Spleen (tissue), 3 donors: ENCODE results near the gene KCP.

ENCODE experiments used
- POLR2A ChIP-seq, 3 donors: fragments of 450-650 bp; IDR thresholded peaks; one replicate each; pipeline ENCODE4 v1.5.1; 2017; ENCODE audit warnings: antibody characterized with exemption in 3 of 3, mild to moderate bottlenecking in 1 of 3
- POLR2AphosphoS5 ChIP-seq, 3 donors: sonication (generic); formaldehyde crosslinking; IDR thresholded peaks; one replicate each; pipeline ENCODE4 v1.5.1; 2017; ENCODE audit warnings: antibody characterized with exemption in 3 of 3

DNA sequence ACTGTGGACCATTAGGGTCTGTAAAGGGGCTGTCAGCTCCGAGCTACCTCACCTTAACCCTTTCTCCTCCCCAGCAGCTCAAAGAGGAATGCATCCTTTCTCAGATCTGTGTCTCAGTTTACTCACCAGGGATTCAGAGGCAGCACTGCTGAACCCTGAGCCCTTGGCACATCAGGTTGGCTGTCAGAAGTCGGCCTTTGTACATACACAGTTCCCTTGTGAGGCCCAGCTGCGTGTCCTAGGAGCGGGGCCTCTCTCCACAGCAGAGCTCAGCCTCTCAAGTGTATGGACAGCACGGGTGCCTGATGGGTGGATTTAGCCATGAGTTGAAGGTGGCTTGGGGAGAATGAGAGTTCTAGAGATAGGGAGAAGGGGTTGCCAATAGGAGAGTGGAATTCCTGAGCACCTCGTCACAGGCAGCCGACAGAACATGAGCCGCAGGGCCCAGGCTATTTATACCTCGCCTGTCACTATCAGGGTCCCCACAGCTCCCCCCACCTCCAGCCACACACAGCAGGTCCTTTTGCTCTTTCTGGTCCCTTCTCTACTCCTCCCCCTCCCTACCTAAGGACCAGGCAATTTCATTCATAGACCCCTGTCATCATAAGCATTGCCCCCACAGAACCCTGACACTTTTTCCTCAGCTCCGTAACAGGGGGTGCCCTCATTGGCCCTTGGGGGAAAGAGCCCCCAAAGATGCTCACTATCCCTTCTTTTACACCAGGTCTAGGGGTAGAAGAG, 82.4 kb downstream of the KCP start:
- TF ChIP-seq POLR2A (IDR thresholded peaks at IDR 0.05) (no peak), POLR2AphosphoS5 (IDR thresholded peaks at IDR 0.05) (no peak)
